Thymus (tissue), 11 donors: Measurements from ENCODE around the gene COL6A3. TPM values are rescaled to one million over a fixed set of nuclear protein-coding genes. Genes with fewer than 3 reads are reported as not detected.

ENCODE experiments used
- DNase-seq, 9 donors: peaks; one replicate each; pipeline ENCODE4 v3.0.0-alpha.2; 2013; ENCODE audit warnings: low spot score in 9 of 9, low read depth in 6 of 9, missing footprints in 1 of 9
- H3K27ac ChIP-seq, 2 donors: one replicate each; pipeline ENCODE4 v1.5.1; 2013; ENCODE audit warnings: control low read depth in 1 of 2, low read depth in 1 of 2, low read length in 1 of 2, mild to moderate bottlenecking in 1 of 2, moderate library complexity in 1 of 2
- H3K27me3 ChIP-seq, 2 donors: one replicate each; pipeline ENCODE4 v1.5.1; 2013; ENCODE audit warnings: low read length in 1 of 2; ENCODE audit not compliant: control insufficient read depth in 2 of 2, insufficient read depth in 1 of 2
- H3K36me3 ChIP-seq, 2 donors: one replicate each; pipeline ENCODE4 v1.5.1; 2013; ENCODE audit warnings: low read length in 1 of 2, mild to moderate bottlenecking in 1 of 2, moderate library complexity in 1 of 2; ENCODE audit not compliant: control insufficient read depth in 2 of 2, insufficient read depth in 2 of 2
- H3K4me1 ChIP-seq, 2 donors: one replicate each; pipeline ENCODE4 v1.5.1; 2013; ENCODE audit warnings: low read length in 2 of 2; ENCODE audit not compliant: control insufficient read depth in 2 of 2, insufficient read depth in 2 of 2
- H3K4me3 ChIP-seq, 2 donors: one replicate each; pipeline ENCODE4 v1.5.1; 2013; ENCODE audit warnings: low read length in 2 of 2, control low read depth in 1 of 2, mild to moderate bottlenecking in 1 of 2
- H3K9me3 ChIP-seq, 2 donors: one replicate each; pipeline ENCODE4 v1.5.1; 2013; ENCODE audit warnings: low read length in 1 of 2, mild to moderate bottlenecking in 1 of 2; ENCODE audit not compliant: control insufficient read depth in 2 of 2, insufficient read depth in 1 of 2
- WGBS: extraction: QIAGEN DNeasy Blood & Tissue Kit; methylation state at CpG from one replicate; pipeline ENCODE4 v1.1.7; 2013; 5-methylcytosine and 5-hydroxymethylcytosine counted together
- polyA plus RNA-seq: library from polyadenylated mRNA; stranded (reverse); fragments of 200-250 nt; gene quantifications from one replicate; pipeline ENCODE4 v1.2.3, GENCODE V29; 2013
- total RNA-seq: library from RNA; stranded (reverse); fragments of 120-200 nt; gene quantifications from one replicate; pipeline ENCODE4 v1.2.4, GENCODE V29; 2013
- donor health status: healthy.

The COL6A3 gene
- total and polyA plus RNA-seq, 2 donors = 28.8 to 36.2 TPM

- DNase-seq = no peak
- Histone ChIP-seq H3K27me3 (no peaks in the 10 kb centered on the region), H3K36me3 (no peaks in the 10 kb centered on the region), H3K9me3 (no peaks in the 10 kb centered on the region), H3K4me1 (no peaks in the 10 kb centered on the region), H3K27ac (no peak overlapping the region), H3K4me3 (no peak overlapping the region)
- WGBS = 88% methylated on average over 1 of the region's 1 CpG
Measured at GRCh38 chr2:237282568-237283128, 131.3 kb downstream of the COL6A3 start.

GRCh38 chr2:237281836-237282306 lies 132.1 kb downstream of the COL6A3 start:
- Histone ChIP-seq H3K36me3 (no peaks in the 10 kb centered on the region), H3K4me3 (no peak overlapping the region), H3K27me3 (no peaks in the 10 kb centered on the region), H3K9me3 (no peaks in the 10 kb centered on the region), H3K27ac (no peak overlapping the region), H3K4me1 (no peaks in the 10 kb centered on the region)
- DNase-seq = no peak
- 86% methylated on average over 3 of the region's 3 CpGs for WGBS

GRCh38 chr2:237280939-237281338 lies 133.0 kb downstream of the COL6A3 start:
- no peaks in the 10 kb centered on the region for H3K4me1 ChIP-seq
- 90% methylated on average over 8 of the region's 8 CpGs for WGBS
- H3K27ac ChIP-seq = no peak overlapping the region

GRCh38 chr2:237280229-237280628 lies 133.7 kb downstream of the COL6A3 start:
- DNase-seq = no peak
- no peaks in the 10 kb centered on the region for H3K27me3 ChIP-seq
- no peak overlapping the region for H3K27ac ChIP-seq
- WGBS = 90% methylated on average over 11 of the region's 11 CpGs
- H3K9me3 ChIP-seq = no peaks in the 10 kb centered on the region
- H3K4me1 ChIP-seq = no peaks in the 10 kb centered on the region
- H3K36me3 ChIP-seq = no peaks in the 10 kb centered on the region
- H3K4me3 ChIP-seq = no peak overlapping the region

More at GRCh38 chr2:237280939-237281338, 133.0 kb downstream of the COL6A3 start:
- H3K9me3 ChIP-seq = no peaks in the 10 kb centered on the region
- no peaks in the 10 kb centered on the region for H3K27me3 ChIP-seq
- no peaks in the 10 kb centered on the region for H3K36me3 ChIP-seq
- no peak overlapping the region for H3K4me3 ChIP-seq
- DNase-seq = no peak

- Histone ChIP-seq H3K27ac (no peak overlapping the region), H3K4me1 (no peaks in the 10 kb centered on the region), H3K27me3 (no peaks in the 10 kb centered on the region), H3K4me3 (no peak overlapping the region), H3K9me3 (no peaks in the 10 kb centered on the region), H3K36me3 (no peaks in the 10 kb centered on the region)
- DNase-seq = no peak
- WGBS = 93% methylated on average over 9 of the region's 9 CpGs
Measured at GRCh38 chr2:237279012-237279768, 134.8 kb downstream of the COL6A3 start.

- DNase-seq = no peak
- Histone ChIP-seq H3K4me1 (no peaks in the 10 kb centered on the region), H3K4me3 (no peak overlapping the region), H3K9me3 (no peaks in the 10 kb centered on the region), H3K36me3 (no peaks in the 10 kb centered on the region), H3K27ac (no peak overlapping the region), H3K27me3 (no peaks in the 10 kb centered on the region)
- WGBS = 93% methylated on average over 6 of the region's 6 CpGs
Measured at GRCh38 chr2:237278568-237278967, 135.4 kb downstream of the COL6A3 start.

- Histone ChIP-seq H3K27ac (no peak overlapping the region), H3K4me3 (no peak overlapping the region), H3K4me1 (no peaks in the 10 kb centered on the region), H3K36me3 (no peaks in the 10 kb centered on the region), H3K27me3 (no peaks in the 10 kb centered on the region), H3K9me3 (no peaks in the 10 kb centered on the region)
- WGBS = 94% methylated on average over 8 of the region's 8 CpGs
- DNase-seq = no peak
Measured at GRCh38 chr2:237276716-237277490, 137.1 kb downstream of the COL6A3 start.
